Lower leg skin (tissue), 4 donors: ENCODE results near the gene CDC42BPG. TPM values are rescaled to one million over a fixed set of nuclear protein-coding genes. Genes with fewer than 3 reads are reported as not detected.
"Not testable (repeated sequence)": the region's sequence is repeated elsewhere in the genome, so short reads cannot be mapped to it uniquely, and the experiment has no call there.

Experiments
- DNase-seq, 2 donors: peaks; one replicate each; pipeline ENCODE4 v3.0.0-alpha.2; 2019; ENCODE audit warnings: low spot score in 2 of 2
- H3K4me3 ChIP-seq: fragments of 200-600 bp; sonication (generic); 2 replicates; pipeline ENCODE4 v1.5.1; 2017; ENCODE audit warnings: mild to moderate bottlenecking, low read depth; ENCODE audit not compliant: poor library complexity, severe bottlenecking
- CTCF ChIP-seq, 3 donors: fragments of 450-650 bp; IDR thresholded peaks; one replicate each; pipeline ENCODE4 v1.5.1; 2016; ENCODE audit warnings: antibody characterized with exemption in 3 of 3, mild to moderate bottlenecking in 3 of 3, moderate library complexity in 2 of 3
- POLR2A ChIP-seq, 2 donors: fragments of 450-650 bp; IDR thresholded peaks; one replicate each; pipeline ENCODE4 v1.6.1; 2016 to 2017; ENCODE audit warnings: antibody characterized with exemption in 2 of 2, mild to moderate bottlenecking in 1 of 2, moderate library complexity in 1 of 2
- WGBS, 2 donors: methylation state at CpG; one replicate each; pipeline ENCODE4 v1.1.5; 2018; 5-methylcytosine and 5-hydroxymethylcytosine counted together
- intact Hi-C: fragments of 100-400 bp; cut with DNase I; formaldehyde crosslinking; loops from one replicate; pipeline ENCODE4 v1.15.0; 2023; ENCODE audit warnings: low total_unique reads
- total RNA-seq, 4 donors: library from RNA; depleted of rRNA; stranded (reverse); fragments of >200 nt; gene quantifications; one replicate each; pipeline ENCODE4 v1.1.0, GENCODE V29; 2016

CDC42BPG gene
- total RNA-seq, 4 donors from 2014 or later: 40.3 to 81.3 (median 50.1) TPM

GRCh38 chr11:64849598-64850356, 5.3 kb upstream of the CDC42BPG start:
- intact Hi-C loops: loop anchor here (5.0 kb wide), 2 partner anchors 43 to 263 kb away; partner anchors contain the start of gene TM7SF2
- DNase-seq: no peak
- 66 to 69% methylated on average over 19 of the region's 19 CpGs for WGBS, 2 donors
- TF ChIP-seq CTCF (IDR thresholded peaks at IDR 0.05) (no peak), POLR2A (IDR thresholded peaks at IDR 0.05) (no peak)
- no peak overlapping the region for H3K4me3 ChIP-seq

- H3K4me3 ChIP-seq: no peak overlapping the region
- DNase-seq: no peak
- intact Hi-C loops: loop anchor here (5.0 kb wide), 2 partner anchors 43 to 263 kb away; partner anchors contain the start of gene TM7SF2
- TF ChIP-seq POLR2A (IDR thresholded peaks at IDR 0.05) (no peak), CTCF (IDR thresholded peaks at IDR 0.05) (no peak)
- 84% methylated on average over 15 to 16 of the region's 16 CpGs for WGBS, 2 donors
Observed at GRCh38 chr11:64848826-64849597, 4.6 kb upstream of the CDC42BPG start.

- intact Hi-C loops: loop anchor here (5.0 kb wide), 2 partner anchors 44 to 264 kb away; partner anchors contain the start of gene TM7SF2
- whole genome bisulfite sequencing, 2 donors: 64 to 75% methylated on average over 6 of the region's 6 CpGs
- TF ChIP-seq CTCF (IDR thresholded peaks at IDR 0.05): no peak
- DNase-seq: no peak
- no peak overlapping the region for H3K4me3 ChIP-seq
Observed at GRCh38 chr11:64848214-64848825, 3.9 kb upstream of the CDC42BPG start.

- intact Hi-C loops: loop anchor here (5.0 kb wide), 2 partner anchors 45 to 265 kb away; partner anchors contain the start of gene TM7SF2
- TF ChIP-seq CTCF (IDR thresholded peaks at IDR 0.05) (peak in 1 of 3 donors; percentile 80), POLR2A (IDR thresholded peaks at IDR 0.05) (no peak)
- no peak overlapping the region for H3K4me3 ChIP-seq
- DNase-seq: peak; percentile 88 to 98
- 13 to 20% methylated on average over 13 of the region's 13 CpGs for WGBS, 2 donors
Observed at GRCh38 chr11:64846998-64847666, 2.7 kb upstream of the CDC42BPG start.

- intact Hi-C loops: loop anchor here (5.0 kb wide), 2 partner anchors 47 to 267 kb away; partner anchors contain the start of gene TM7SF2
- DNase-seq, H3K4me3 ChIP-seq: not testable (repeated sequence)
- WGBS, 2 donors: 89 to 92% methylated on average over 8 of the region's 8 CpGs
Observed at GRCh38 chr11:64845776-64846129, 1.3 kb upstream of the CDC42BPG start.
